NCI-H1930 (cell line): ENCODE results near the gene LSM14B.

Experiments used
- DNase-seq, 2 experiments: peaks; one replicate each; lab custom pipeline; 2025; lab: John Stamatoyannopoulos, UW

Gene LSM14B

GRCh38 chr20:62183426-62184142 is 61.3 kb downstream of the LSM14B start:
- no peak for DNase-seq
